HG02938 (cell line): ENCODE measurements around the gene CFAP53.

ENCODE experiments used
- ATAC-seq: cut with Tn5 transposase; IDR thresholded peaks from one replicate; pipeline ENCODE4 v1.9.1; 2021; ENCODE audit warnings: mild to moderate bottlenecking, moderate library complexity; ENCODE audit not compliant: unreplicated experiment

CFAP53 gene

GRCh38 chr18:50195689-50196088 is 70.6 kb downstream of the CFAP53 start:
- ATAC-seq: no peak

- ATAC-seq: peak; percentile 61
These were observed 71.4 kb downstream of the CFAP53 start, which contains the start of gene MYO5B for GRCh38 chr18:50194631-50195532. TSS of gene MYO5B (minus strand) at chr18:50195147. CDS start at chr18:50194793, 354 bp downstream.

DNA sequence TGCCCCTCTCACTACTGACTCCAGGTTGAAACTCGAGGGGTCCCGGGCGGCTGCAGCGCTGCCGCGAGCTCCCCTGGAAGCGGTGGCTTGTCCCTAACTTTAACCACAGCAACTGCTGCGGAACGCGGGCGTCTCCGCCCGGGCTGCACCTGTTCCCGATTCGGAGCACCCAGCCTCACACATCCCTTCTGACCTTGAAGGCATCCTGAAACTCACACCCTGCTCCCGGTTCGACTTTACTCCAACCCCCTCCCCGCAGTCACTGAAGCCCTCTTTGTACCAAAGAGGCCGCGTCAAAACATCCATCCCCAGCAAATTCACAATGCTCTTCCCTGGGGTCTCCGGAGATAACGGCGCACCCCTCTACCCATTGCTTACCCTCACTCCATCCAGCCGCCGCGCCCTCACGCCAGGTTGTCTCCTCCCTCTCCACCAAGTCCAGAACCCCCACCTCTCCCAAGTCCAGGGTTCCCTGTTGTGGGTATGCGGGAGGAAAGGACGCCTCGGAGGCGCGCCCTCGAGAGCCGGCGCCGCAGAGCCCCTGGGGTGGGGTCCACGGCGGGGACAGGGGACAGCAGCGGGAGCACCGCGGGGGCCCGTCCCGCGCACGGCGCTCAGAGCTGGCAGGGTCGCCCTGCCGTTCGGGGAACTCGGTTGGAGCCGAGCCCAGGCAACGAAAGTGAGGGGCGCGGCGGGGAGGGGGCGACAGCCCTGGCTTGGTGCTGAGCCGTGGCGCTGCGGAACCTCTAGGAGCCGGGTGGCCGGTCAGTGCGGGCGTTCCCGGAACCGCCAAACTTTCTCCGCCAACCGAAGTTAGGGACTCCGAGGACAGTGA is 72.3 kb downstream of the CFAP53 start:
- ATAC-seq: no peak

DNA sequence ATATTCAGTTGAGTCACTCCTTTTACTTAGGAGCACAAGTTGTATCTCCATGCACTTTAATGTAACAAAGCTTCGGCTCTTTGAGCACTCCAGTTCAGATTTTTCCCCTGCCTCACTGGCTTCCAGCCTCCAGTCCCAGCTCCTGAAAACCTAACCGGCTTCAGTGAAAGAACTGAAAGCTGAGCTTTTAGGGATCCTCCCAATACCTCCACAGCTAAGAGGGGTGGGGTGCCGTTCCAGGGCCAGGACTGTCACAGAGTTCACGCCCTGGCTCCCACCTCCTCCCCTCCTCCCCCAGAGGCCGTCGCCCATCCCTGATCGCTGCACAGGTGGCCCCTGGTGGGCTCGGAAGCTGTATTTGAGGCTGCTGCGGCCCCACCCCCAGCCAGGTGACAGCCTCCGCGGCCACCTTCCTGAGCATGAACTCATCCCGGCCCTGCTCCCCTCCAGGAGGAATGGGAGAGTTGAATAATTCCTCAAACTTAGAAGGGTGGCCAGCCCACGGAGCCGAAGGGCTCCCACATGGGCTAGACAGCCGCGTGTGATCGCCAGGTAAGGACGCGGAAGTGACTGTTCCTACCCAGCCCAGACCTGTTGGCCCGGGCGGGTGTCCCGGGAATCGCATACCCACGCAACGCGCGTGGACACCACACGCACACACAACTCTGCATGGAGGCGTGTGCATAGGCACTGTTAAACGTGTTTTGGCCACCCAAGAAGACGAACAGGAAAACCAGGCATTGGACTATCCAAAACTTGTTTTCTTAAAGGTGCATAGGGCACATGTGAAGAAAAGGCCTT is 73.1 kb downstream of the CFAP53 start:
- no peak for ATAC-seq

DNA sequence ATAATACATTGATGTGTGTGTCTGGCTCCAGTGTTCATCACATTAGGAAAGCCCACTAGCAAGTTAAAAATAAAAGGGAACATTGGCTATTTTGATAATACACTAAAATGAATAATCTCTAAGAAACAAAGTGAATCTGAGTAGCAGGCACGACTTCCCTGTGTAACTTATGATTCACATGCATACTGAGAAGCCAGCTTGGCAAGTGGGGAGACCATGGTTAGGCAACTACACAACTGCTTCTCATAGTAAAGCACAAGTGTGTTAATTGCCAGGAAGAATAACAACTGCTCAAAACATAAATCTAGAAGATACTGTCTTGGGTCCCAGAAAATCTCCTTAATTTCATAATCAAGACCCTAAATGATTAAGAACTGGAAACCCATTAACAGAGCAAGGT is 75.4 kb downstream of the CFAP53 start:
- ATAC-seq: no peak

DNA sequence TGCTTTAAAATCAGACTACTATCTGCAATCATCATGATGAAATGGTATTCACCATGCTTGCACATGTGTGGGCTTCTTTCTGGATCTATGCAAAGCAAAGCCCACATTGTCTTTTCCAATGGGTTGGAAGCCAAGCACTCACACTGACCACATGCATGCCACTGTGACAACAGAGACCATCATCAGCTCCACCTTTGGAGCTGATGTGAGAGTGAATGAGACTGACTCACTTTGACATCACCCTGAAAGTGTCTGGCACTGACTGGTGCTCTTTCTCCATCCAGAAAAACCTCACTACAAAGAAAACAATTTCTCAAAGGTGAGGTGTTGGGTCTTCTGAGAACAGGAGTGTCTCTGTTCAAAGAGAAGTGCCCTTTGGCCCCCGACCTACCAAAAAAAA is 76.1 kb downstream of the CFAP53 start:
- no peak for ATAC-seq

DNA sequence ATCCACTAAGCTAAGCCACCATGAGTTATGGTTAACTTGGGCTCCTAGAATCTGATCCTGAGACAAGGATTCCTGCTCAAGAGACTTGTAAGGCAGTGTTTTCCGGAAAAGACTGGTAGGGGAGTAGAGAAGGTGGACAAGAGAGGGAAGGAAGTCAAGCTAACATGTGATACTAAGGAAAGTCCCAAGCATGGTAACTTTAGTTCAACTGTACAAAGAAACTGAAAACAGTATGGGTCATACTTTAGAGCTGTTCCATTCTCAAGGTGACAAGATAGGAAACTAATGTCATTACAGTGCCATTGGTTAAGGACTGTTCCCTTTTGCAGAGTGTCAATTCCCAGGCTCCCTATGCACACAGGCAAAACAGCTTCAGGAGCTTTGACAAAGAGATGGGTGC is 77.1 kb downstream of the CFAP53 start:
- ATAC-seq: peak; percentile 64

GRCh38 chr18:50188652-50189051 is 77.6 kb downstream of the CFAP53 start:
- ATAC-seq: no peak

DNA sequence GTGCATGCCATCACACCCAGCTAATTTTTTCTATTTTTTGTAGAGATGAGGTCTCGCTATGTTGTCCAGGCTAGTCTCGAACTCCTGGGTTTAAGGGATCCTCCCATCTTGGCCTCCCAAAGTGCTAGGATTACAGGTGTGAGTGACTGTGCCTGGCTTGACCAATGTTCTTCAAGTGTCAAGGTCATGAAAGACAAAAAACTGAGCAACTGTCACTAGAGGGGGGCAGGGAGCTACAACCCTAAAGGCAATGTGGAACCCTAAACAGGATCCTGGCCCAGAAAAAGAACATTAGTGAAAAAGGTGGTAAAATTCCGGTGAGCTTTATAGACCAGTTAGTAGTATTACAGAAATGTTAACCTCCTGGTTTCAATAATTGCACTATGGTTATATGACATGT is 78.6 kb downstream of the CFAP53 start:
- no peak for ATAC-seq

DNA sequence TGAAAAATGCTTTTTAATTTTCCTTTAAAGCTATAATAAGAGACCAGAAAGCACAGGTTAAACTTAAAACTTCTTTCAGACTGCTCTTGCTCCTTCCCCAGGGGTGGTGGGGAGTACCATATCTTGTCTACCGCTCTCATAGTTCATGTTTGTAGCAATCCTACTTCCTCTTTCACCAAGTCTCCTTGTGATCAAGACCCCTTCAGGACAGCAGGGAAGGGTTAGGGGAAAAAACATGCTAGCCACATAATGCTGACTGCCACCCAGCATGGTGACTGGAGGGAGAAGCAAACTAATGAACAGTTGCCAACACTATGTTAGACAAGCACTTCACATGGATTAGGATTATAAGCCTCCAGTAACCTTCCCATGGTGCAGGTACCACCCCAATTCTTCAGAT is 79.9 kb downstream of the CFAP53 start:
- ATAC-seq: no peak

DNA sequence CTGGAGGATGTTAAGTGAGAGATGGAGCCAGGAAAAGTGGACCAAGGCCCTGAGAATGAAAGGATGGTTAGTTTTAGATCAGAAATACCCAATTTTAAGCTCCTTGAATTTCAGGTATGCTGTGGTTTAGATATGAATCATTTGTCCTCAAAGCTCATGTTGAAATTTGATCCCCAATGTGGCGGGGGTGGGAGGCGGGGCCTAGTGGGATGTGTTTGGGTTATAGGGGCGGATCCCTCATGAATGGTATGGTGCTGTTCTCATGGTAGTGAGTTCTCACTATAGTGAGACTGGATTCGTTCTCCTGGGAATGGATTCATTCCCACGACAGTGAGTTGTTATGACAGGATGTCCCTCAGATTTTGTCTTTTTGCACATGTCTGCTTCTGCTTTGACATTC is 82.7 kb downstream of the CFAP53 start:
- ATAC-seq: no peak

DNA sequence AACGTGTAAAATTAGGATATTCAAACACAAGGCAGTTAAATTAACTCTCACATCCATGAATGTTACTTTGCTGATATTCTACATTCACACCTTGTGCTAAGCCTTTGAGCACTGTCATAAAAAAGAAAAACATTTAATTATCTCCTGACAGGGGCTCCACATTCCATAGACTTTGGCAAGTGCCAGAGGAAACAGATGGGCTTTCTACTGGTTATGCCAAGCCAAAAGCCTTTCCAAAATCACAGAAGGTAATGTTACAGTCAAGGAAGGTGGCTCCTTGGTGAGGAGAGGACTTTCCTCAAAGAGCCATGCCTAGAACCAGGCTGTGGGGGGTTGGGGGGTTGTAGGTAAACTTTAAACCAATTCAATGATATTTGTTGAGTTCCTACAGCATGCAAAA is 83.8 kb downstream of the CFAP53 start:
- no peak for ATAC-seq

DNA sequence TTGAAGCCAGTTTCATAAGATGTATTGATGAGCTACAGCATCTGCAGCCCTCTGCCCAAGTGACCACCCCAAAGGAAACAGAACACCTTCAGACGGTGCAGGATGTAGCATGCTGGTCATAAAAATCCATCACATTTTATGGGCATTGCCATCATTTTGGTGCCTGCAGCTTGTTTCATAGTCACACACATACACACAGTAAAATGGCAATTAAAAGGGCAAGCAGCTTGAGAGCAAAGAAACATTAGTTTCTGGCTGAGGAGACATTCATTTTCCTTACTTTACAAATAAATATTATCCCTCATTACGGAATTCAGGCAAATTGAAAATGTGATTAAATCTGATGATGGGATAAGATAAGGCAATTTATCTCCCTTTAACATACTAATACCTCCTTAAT is 84.7 kb downstream of the CFAP53 start:
- no peak for ATAC-seq

DNA sequence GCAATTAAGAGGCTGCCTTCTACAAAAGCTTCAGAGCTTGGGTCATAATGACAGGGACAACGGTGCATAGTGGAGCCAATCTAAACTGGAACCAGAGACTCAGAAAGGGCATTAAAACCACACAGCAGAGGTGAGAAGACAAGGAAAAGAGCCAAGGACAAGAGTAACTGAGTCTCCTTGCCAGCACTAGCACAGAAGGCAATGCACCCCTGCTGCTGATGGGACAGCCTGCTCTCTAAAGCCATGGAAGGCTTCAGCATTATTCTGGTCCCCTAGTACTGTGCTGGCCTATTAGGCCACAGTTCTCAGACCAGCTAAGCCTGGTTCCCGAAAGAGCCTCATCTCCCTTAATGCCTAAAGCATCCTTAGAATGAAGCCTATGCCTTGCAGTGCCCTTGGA is 86.8 kb downstream of the CFAP53 start:
- ATAC-seq: no peak

DNA sequence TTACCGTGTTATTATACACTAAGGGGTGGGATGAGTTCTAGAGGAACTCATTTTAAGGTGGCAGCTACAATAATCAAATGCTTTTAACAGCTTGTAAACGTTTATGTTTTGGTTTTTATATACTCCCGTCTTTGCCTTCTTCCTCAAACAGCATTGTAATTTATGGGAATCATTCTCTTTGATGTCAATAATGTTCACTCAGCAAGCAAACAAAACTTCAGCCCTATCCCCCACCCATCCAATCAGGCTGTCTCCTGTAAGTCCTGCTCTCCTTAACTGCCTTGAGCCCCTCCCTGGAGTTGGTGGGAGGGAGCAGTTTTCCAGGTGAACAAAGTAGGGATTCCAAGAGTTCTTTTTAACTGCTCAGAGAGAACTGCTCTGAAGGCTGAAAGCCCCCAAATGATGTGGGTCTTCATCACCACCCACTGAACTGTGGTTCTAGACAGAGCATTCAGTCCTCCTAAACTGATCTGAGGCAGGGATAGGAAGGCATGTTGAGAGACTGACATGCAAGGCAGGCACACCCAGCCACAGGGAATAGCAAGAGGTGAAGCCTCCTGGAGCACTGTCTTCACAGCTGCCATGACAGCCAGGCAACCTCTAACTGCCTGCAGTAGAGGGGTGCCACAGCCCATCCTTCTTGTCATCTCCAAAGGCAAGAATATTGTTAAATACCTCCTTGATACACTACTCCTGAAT is 88.9 kb downstream of the CFAP53 start:
- ATAC-seq: no peak
